Activated gamma-delta T cell (primary cell): ENCODE results near the gene MID1IP1.

Source experiments
- DNase-seq: peaks from one replicate; lab custom pipeline; 2025; lab: John Stamatoyannopoulos, UW

The MID1IP1 gene

GRCh38 chrX:38816155-38816554 is 14.9 kb downstream of the MID1IP1 start:
- DNase-seq, result no peak

- no peak for DNase-seq
Observed at GRCh38 chrX:38817004-38817703, 15.9 kb downstream of the MID1IP1 start.

- DNase-seq, result no peak
Observed at GRCh38 chrX:38819163-38819562, 17.9 kb downstream of the MID1IP1 start.

GRCh38 chrX:38819709-38820108 is 18.4 kb downstream of the MID1IP1 start:
- DNase-seq, result no peak

GRCh38 chrX:38820751-38821150 is 19.5 kb downstream of the MID1IP1 start:
- DNase-seq, result no peak

DNA sequence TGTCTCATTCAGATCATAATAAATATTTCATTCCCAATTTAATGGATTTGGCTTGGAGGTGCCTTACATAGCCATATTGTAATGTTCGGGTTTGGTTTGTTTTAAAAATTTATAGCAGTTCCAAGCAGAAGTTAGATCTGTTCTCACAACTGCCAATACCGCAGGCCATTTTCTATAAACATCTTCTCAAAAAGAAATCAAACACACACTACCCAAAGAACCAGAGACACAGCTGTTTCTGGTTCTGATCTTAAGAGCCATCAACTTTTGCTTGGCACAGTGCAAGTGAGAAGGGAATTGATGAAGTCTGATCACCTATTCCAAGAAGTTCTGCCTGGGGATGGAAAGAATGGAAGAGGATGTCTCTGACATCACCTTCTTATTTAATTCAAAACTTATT is 22.9 kb downstream of the MID1IP1 start:
- no peak for DNase-seq

DNA sequence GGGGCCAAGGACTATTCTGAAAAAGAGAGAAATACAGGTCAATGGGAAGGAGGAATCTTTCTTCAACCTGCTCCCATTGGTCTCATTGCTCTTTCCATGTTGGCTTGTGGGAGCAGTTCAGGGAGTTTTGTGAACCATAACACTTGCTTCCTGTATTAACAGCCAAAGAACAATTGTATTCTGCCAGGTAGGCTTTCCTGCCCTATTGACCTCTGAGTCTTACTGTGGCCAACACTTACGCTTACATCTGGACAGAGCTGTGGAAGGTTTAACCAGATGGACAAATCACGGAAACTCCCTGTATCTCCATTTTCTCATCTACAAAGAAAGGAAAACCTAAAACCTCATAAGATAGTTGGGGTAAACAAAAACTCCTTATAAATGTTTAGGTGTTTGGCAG is 30.7 kb downstream of the MID1IP1 start:
- no peak for DNase-seq

GRCh38 chrX:38837389-38837788 is 36.1 kb downstream of the MID1IP1 start:
- no peak for DNase-seq

GRCh38 chrX:38839277-38839676 is 38.0 kb downstream of the MID1IP1 start:
- no peak for DNase-seq

DNA sequence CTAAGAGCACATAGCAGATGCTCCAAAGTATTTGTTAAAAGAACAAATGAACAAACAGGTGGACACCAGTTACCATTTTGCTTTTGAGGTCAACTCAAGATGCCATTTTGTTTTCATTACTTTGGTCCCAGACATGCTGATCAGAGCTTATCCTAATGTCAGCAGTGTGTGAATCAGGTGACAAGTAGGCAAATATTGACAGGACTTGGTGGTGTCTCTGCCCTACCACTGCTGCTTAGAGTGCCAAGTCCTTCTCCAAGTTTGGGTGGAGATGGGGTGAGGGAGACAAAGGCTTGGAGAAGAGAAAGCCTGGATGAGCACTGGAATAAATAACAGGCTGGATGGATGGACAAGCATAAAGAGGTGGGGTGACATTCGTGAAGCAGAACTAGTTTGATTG is 38.7 kb downstream of the MID1IP1 start:
- no peak for DNase-seq

DNA sequence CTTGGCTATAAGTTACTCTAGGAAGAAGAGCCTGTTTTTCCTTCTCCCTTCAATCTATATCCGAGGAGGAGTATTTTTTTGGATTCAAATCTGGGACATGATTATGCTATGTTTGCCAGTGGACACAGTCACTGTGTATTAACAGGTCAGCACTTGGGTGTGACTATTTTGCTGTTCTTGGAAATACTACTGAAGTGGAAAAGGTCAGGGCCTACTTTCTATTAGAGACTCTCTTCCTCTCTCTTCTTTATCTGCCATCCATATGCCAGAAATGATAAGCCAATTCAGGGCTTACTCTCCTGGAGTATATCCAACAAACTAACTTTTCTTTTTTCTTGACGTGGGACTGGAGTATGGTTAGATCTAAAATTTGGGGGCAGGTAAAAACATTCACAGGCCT is 40.5 kb downstream of the MID1IP1 start:
- no peak for DNase-seq

DNA sequence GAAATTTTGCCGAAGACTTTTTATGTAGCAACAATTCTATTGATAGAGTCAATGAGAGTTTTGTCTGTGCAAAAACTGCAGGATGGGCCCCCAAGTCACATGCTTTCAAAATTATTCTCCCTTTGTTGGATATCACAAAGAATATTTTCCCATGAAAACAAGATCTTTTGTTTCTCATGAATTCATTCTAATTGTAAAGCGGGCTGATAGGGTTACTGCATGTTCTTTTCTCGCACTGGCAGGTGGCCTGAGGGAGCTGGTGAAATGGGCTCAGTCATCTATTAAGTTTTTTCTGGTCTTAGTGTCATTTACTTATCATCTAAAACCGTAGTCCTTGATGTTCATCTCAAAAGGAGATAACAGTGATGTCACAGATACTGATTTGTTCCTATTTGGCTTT is 44.2 kb downstream of the MID1IP1 start:
- no peak for DNase-seq

DNA sequence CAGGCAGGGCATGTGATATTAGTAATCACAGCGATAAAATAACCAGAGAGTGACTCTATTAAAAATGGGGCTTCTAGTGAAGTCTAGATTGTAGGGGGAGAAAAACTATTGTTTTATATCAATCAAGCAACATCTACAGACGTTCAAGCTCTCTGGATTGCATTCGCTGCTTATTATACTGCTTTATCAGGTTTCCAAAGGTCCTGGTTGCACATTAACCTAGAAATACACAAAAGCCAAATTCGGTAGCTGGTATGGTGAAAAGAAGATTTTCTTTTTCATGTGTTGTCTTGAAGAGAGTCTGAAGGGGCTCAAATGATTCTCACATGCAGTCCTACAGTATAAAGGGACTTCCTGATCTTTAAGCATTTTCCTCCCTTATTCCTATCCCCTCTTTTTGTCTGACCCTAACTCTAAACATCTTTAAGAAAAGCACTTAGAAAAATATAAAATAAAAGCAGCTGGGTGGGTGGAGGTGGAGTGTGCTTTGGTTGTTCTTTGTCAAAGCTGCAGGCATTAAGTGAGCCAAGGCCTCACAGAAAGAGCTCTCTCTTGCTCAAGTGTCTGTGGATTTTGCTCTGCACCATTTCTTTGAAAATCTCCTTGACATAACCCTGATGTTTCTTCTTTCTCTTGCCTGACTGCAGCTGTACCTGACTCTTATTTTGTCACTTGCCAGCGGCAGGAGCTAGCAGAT is 46.1 kb downstream of the MID1IP1 start:
- no peak for DNase-seq

GRCh38 chrX:38847903-38848230 is 46.6 kb downstream of the MID1IP1 start:
- no peak for DNase-seq

DNA sequence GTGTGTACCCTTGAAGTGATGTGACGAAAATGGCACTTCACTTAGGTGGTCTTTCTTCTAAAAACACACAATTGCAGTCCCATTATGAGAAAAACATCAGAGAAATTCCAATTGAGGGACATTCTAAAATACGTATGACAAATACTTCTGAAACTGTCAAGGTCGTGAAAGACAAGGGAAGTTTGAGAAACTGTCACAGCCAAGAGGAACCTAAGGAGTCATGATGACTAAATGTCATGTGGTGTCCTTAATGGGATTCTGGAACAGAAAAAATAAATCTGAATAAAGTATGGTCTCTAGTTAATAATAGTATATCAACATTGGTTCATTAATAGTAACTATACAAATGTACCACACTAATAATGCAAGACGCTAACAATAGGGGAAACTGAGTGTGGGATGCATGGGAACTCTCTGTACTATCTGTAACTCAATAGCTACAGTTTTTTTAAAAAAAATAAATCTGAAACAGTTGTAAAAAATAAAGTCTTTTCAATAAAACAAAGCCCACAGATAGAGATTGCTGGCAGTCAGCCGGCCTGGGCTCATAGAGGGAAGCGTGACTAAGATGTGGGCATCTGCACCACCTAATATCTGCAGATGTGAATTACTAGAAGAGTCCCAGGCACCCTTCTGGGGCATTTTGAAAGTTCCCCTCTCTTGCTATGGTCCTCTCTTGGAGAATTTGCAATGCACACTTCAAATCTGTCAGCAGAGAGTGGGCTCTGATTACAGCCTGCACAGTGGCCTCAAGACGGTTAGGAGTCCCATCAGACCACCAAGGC is 47.6 kb downstream of the MID1IP1 start:
- no peak for DNase-seq

DNA sequence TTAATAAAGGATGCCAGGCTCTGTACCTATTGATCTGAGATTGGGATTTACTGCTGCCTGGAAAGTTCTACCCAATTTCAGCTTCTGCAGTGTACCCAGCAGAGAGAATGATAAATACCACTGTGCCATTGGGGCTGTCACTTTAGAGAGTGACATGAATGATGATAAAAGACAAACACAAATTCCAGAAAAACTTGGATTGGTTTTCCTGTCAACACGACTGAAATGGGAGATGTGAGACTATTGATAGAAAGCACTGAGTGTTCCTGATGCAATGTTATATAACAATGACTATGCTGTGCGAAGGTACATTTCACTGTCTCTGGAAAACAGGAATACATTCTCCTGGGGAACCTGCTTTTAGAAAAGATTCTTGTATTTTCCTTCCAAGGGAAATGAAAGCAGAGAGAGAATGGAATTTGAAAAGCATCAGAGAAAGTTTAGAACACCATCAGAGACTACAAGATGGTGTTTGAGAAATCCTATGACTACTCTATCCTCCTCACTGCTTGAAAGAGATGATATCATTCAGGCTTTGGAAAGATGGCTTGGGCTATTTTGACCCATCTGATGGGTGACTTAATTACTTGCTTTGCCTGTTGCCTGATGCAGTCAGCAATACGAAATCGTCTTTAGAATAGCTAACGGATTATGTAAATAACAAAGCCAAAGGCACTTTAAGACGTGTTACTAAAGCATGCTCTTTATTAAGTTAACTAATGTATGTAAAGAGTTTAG is 49.7 kb downstream of the MID1IP1 start:
- DNase-seq, result no peak

GRCh38 chrX:38854305-38854704 is 53.0 kb downstream of the MID1IP1 start:
- no peak for DNase-seq
